Keratinocyte (primary cell): ENCODE measurements around the gene RIMBP3B. TPM values are rescaled to one million over a fixed set of nuclear protein-coding genes. Genes with fewer than 3 reads are reported as not detected.
"Not testable (repeated sequence)": the region's sequence is repeated elsewhere in the genome, so short reads cannot be mapped to it uniquely, and the experiment has no call there.

ENCODE experiments used
- DNase-seq: peaks from one replicate; pipeline ENCODE4 v3.0.0-alpha.2; 2011; ENCODE audit warnings: low read depth, missing footprints, low spot score
- FAIRE-seq: peaks from 2 replicates; lab custom pipeline; 2011; peaks lifted over from hg19 to GRCh38; lab: Jason Lieb, UNC
- H2AFZ ChIP-seq: 2 replicates; pipeline ENCODE4 v1.6.0; 2012; ENCODE audit warnings: low read length, control low read depth, inconsistent platforms; ENCODE audit not compliant: control insufficient read depth
- H3K27ac ChIP-seq: 2 replicates; pipeline ENCODE4 v1.5.1; 2011; ENCODE audit warnings: low read length; ENCODE audit not compliant: control insufficient read depth, insufficient read depth
- H3K27me3 ChIP-seq: 3 replicates; pipeline ENCODE4 v1.6.0; 2011; ENCODE audit warnings: low read length; ENCODE audit not compliant: control insufficient read depth, insufficient read depth; ENCODE audit errors: extremely low read depth
- H3K36me3 ChIP-seq, 2 experiments: 2 replicates in 1 of 2; 3 replicates in 1 of 2; pipeline ENCODE4 v1.5.1; 2011; ENCODE audit warnings: low read length in 2 of 2, mild to moderate bottlenecking in 1 of 2; ENCODE audit not compliant: control insufficient read depth in 2 of 2, insufficient read depth in 2 of 2; ENCODE audit errors: extremely low read depth in 1 of 2
- H3K4me1 ChIP-seq: 3 replicates; pipeline ENCODE4 v1.5.1; 2011; ENCODE audit warnings: low read length; ENCODE audit not compliant: control insufficient read depth, insufficient read depth; ENCODE audit errors: extremely low read depth
- H3K4me2 ChIP-seq: 3 replicates; pipeline ENCODE4 v1.6.0; 2011; ENCODE audit warnings: low read depth, low read length; ENCODE audit not compliant: control insufficient read depth, insufficient read depth; ENCODE audit errors: extremely low read depth
- H3K4me3 ChIP-seq, 3 experiments: fragments of 200-600 bp in 1 of 3; sonication (generic) in 1 of 3; 2 replicates in 2 of 3; 3 replicates in 1 of 3; pipeline ENCODE4 v1.5.1; 2011 to 2016; ENCODE audit warnings: low read length in 3 of 3, mild to moderate bottlenecking in 3 of 3, control low read depth in 2 of 3, inconsistent platforms in 1 of 3, low read depth in 1 of 3, mixed read lengths in 1 of 3, mixed run types in 1 of 3, moderate library complexity in 1 of 3; ENCODE audit not compliant: control insufficient read depth in 2 of 3, insufficient read depth in 2 of 3; ENCODE audit errors: extremely low read depth in 1 of 3
- H3K79me2 ChIP-seq: 2 replicates; pipeline ENCODE4 v1.6.0; 2012; ENCODE audit warnings: low read length; ENCODE audit not compliant: control insufficient read depth, insufficient read depth
- H3K9ac ChIP-seq: 3 replicates; pipeline ENCODE4 v1.6.0; 2011; ENCODE audit warnings: low read length; ENCODE audit not compliant: control insufficient read depth, insufficient read depth; ENCODE audit errors: extremely low read depth
- H3K9me1 ChIP-seq: 3 replicates; pipeline ENCODE4 v1.6.0; 2011; ENCODE audit warnings: low read length; ENCODE audit not compliant: control insufficient read depth, insufficient read depth; ENCODE audit errors: extremely low read depth
- H3K9me3 ChIP-seq: 2 replicates; pipeline ENCODE4 v1.5.1; 2012; ENCODE audit warnings: low read depth, low read length; ENCODE audit not compliant: control insufficient read depth
- H4K20me1 ChIP-seq: 3 replicates; pipeline ENCODE4 v1.6.0; 2011; ENCODE audit warnings: low read length; ENCODE audit not compliant: control insufficient read depth, insufficient read depth; ENCODE audit errors: extremely low read depth
- dilution Hi-C: fragments of 300-500 bp; cut with MboI; formaldehyde crosslinking; loops from one replicate; pipeline ENCODE4 v1.7.0; 2020; ENCODE audit warnings: low sequenced_read_pairs; ENCODE audit not compliant: extremely low pct_ligation_motif_present
- polyA plus RNA-seq, 5 experiments: library from polyadenylated mRNA; depleted of rRNA in 3 of 5; stranded (reverse) in 3 of 5; stranded (forward) in 1 of 5; unstranded in 1 of 5; fragments of >200 nt; gene quantifications; 1 replicate in 1 of 5; 2 replicates in 3 of 5; 3 replicates in 1 of 5; pipeline versions ENCODE4 v1.2.1 to v1.2.3, GENCODE V29; 2011 to 2012; ENCODE audit warnings: missing spikeins in 2 of 5, low read depth in 1 of 5, low replicate concordance in 1 of 5

Gene RIMBP3B
- polyA plus RNA-seq, 1 donor (not counting 4 experiments of a cell fraction or from before 2014, with no cell fraction given): not detected

DNA sequence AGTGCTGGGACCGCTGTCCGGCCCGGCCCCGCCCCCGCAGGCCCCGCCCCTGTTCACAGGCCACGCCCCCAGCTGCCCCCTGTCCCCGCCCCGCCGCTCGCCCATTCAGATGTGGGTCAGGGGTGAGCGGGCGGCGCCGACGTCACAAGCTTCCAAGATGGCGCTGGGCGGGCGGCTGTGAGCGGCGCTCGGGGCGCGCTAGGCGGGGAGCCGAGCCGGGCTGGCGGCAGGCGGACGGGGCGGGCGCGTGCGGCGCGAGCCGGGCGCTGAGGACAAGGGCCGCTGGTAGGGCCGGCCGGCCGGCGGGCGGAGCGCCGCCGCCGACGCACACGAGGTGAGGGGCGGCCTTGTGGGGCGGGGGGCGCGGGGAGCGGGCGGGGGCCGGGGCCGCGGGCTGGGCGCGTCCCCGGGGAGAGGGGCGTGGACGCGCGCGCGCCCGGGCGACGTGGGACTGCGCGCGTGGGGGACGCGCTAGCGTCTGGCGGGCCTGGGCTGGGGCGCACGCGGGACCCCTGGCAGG lies 33.7 kb downstream of the RIMBP3B start, which contains the start of gene HIC2:
Gene HIC2, plus strand, starts transcription at position 145 of the 520 bp plus-strand sequence. CDS start 25,461 bp downstream, outside the sequence.
- H4K20me1 ChIP-seq, H3K9me1 ChIP-seq, H3K9me3 ChIP-seq, H3K36me3 ChIP-seq, dilution Hi-C loops, H3K27ac ChIP-seq, DNase-seq, H2AFZ ChIP-seq, H3K4me1 ChIP-seq, H3K79me2 ChIP-seq, FAIRE-seq, H3K4me2 ChIP-seq, H3K27me3 ChIP-seq: not testable (repeated sequence)
- peak within 1 kb of the TSS; percentile 41 for H3K9ac ChIP-seq
- H3K4me3 ChIP-seq: peak within 1 kb of the TSS in 2 of 3 experiments; percentile 28 to 44

DNA sequence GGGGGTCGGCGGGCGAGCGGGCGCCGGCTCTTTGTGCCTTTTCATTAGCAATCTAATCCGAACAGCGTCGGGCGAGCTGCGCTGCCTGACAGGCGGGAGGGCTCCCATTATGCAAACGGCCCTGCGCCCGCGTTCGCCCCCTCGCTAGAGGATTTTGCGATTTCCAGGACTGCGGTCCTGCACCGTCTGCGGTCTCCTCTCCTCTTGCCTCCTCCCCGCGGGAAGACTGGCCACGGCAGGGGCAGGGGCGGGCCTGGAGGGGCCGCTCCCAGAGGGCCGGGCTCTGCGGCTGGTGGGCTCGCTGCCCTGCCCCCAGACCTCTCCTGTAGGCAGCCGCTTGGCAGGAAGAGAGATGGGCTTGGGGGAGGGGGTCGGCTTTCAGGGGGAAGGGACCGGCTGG lies 34.3 kb downstream of the RIMBP3B start:
- H3K27ac ChIP-seq, DNase-seq, H3K36me3 ChIP-seq, dilution Hi-C loops, H3K4me2 ChIP-seq, FAIRE-seq, H3K9me1 ChIP-seq, H4K20me1 ChIP-seq, H3K79me2 ChIP-seq, H3K27me3 ChIP-seq, H2AFZ ChIP-seq, H3K9me3 ChIP-seq, H3K4me1 ChIP-seq: not testable (repeated sequence)
- H3K9ac ChIP-seq: peak overlapping the region; percentile 41
- H3K4me3 ChIP-seq: peak overlapping the region in 2 of 3 experiments; percentile 28 to 44

DNA sequence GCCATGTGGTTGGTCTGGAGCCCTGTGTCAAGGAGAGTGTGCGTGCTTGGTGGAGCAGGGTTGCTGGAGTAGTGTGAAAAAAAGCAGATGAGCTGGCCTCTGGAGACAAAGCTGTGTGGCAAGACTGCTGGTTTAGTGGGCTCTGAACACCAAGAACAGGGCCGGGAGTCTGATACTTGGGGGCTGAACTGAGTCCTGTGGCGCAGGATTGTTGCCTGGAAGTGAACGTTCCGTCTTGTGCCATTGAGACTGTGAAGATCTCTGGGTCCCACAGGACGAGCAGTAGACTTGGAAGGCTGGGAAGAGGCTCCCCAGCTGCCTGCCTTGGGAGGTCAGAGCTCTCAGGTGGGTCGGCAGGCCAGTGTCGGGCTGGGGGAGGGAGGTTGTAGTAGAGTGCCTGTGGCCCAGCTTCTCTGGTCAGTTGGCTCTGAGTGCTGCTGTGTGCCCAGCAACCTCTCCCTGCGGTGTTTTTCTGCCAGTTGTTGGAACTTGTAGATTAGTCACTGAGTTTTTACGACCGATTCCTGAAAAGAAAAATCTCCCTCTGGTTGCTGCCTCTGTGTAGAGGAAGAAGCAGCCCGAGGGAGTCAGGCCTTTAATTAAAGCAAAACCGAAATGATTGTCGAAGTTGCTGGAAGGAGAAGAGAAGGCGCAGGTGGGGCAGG lies 35.6 kb downstream of the RIMBP3B start:
- H3K9ac ChIP-seq, H3K4me3 ChIP-seq, H3K4me1 ChIP-seq, H3K36me3 ChIP-seq, H2AFZ ChIP-seq, H3K27me3 ChIP-seq, H3K9me3 ChIP-seq, H4K20me1 ChIP-seq, H3K4me2 ChIP-seq, DNase-seq, FAIRE-seq, H3K79me2 ChIP-seq, dilution Hi-C loops, H3K9me1 ChIP-seq: not testable (repeated sequence)
- peak overlapping the region; percentile 36 for H3K27ac ChIP-seq

DNA sequence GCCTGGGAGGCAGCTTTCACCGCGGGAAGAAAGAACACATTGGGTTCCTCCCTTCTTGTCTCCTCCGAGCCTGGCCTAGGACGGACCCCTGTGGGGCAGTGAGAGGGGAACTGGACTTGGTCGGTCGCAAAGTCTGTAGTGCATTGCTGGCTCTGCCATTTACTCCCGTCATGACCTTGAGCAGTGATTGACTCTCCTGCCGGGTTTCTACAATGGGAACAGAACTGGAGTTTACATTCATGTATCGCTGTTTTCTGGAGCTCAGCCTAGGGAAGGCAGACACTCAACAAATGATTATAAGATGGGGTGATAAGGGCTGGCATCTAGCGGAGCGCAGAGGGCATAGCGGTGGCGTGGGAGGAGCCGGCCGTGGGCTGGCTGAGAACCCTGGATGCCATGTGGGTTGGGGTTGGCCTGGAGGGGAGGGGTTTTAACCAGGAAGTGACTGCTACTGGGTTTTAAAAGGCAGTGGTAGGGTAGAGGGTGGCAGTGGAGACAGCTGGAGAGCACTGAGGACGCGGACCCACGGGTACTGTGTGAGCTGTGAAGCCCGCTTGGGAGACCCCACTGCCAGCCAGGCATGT lies 36.7 kb downstream of the RIMBP3B start:
- DNase-seq, H3K36me3 ChIP-seq, H3K27me3 ChIP-seq, H2AFZ ChIP-seq, H3K9me3 ChIP-seq, dilution Hi-C loops, H4K20me1 ChIP-seq, H3K4me1 ChIP-seq, H3K4me3 ChIP-seq, H3K9me1 ChIP-seq, H3K9ac ChIP-seq, H3K27ac ChIP-seq, FAIRE-seq, H3K79me2 ChIP-seq, H3K4me2 ChIP-seq: not testable (repeated sequence)
